ENCODE measurements around the gene DDX42.

- TF ChIP-seq ZSCAN29 (IDR thresholded peaks at IDR 0.05) = no peak
- TF ChIP-seq POLR2A (conservative IDR thresholded peaks at IDR 0.05) = no peak
- no peak for TF ChIP-seq ZNF143 (CRISPR knock-in tag; IDR thresholded peaks at IDR 0.05)
- no peak for TF ChIP-seq ZNF140 (CRISPR knock-in tag; IDR thresholded peaks at IDR 0.05)
- no peak for TF ChIP-seq FOXJ3 (CRISPR knock-in tag; IDR thresholded peaks at IDR 0.05)
- no peak for TF ChIP-seq CTCF (IDR thresholded peaks at IDR 0.05 in 2 of 3, conservative IDR thresholded peaks at IDR 0.05 in 1 of 3; ENCODE audit: insufficient read depth in 2 of 3, low read depth in 1 of 3, low read length in 3 of 3)
- no peak for TF ChIP-seq SETDB1 (IDR thresholded peaks at IDR 0.05; ENCODE audit: low read length)
Observed at GRCh38 chr17:63735691-63736090, 38.3 kb upstream of the DDX42 start.
